ENCODE measurements around the gene IDUA.
"Not testable (repeated sequence)": the region's sequence is repeated elsewhere in the genome, so short reads cannot be mapped to it uniquely, and the experiment has no call there.

The IDUA gene

DNA sequence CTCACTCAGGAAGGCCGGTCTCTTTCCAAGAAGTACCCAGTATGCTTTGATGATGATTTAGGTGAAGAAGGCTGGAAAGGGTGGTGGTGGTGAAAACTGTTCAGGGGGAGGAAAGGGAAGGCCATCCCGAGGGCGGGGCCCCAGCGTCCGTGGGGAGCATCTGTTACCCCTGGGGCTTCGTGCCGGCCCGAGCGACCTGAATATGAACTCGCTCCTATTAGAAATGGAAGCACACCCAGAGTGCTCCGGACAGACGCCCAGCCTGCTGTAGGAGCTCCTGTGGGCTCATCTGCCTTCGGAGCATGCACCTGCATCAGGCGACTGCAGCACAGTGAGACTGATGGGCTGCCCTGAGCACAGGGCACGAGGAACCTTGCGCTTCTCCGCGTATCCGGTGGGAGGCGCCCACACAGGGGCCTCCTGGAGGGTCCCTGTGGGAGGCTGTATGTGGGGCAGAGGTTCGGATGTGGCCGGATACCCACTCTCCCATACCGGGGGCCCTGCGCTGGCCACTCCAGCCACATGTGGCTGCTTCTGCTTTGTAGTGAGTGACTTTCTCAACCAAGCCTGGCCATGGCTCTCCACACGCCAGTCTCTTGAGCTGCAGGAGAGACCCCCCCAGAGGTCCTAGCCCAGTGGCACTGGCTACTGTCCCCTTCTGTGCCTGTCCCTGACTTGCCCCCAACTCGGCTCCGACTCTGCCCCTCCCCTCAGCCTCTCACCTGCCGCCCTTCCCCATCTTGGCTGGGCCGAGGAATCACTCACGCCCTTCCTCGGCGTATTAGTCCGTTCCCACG lies 61.3 kb downstream of the IDUA start:
- DNase-seq: no peak

DNA sequence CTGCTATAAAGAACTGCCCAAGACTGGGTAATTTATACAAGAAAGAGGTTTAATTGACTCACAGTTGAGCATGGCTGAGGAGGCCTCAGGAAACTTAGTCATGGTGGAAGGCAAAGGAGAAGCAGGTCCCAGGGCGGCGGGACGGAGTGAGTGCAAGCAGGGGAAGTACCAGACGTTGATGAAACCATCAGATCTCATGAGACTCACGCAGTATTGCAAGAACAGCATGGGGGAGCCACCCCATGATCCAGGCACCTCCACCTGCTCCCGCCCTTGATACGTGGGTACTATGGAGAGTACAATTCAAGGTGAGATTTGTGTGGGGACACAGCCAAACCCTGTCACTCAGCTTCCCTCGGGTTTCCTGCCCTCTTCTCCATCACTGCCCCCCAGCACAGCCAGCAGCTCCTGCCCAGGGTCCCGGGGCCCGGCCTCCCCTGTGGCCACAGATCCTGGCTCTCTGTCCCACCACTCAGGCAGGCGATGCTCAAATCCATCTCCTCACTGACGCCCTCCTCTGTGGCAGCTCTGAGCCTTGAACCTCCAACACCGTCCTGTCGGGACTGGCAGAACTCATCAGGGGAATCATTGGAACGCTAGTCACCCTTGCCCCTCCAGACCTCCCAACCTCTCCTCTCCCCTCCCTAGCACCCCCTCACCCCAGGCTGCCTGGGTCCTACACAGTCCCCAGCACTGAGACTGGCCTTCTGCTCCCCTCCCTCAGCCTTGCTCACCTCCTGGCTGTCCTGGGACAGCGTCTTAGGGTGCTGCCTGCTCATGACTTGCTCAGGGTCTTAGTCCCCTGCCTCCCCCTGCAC lies 62.1 kb downstream of the IDUA start:
- no peak for DNase-seq

DNA sequence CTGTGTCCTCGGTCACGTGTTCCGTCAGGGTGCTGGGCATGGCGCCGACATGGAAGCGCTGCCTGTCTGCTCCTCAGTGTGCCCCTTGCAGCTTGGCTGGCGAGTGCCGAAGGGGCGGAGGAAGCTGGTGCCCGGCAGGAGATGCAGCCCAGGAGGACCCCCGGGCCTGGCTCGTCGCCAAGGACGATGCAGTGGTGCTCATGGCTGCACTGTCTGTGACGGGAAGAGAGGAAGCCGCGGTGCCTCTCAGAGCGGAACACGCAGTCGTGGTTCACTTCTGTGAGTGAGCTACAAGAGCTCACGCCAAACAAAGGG lies 62.7 kb downstream of the IDUA start:
- no peak for DNase-seq

DNA sequence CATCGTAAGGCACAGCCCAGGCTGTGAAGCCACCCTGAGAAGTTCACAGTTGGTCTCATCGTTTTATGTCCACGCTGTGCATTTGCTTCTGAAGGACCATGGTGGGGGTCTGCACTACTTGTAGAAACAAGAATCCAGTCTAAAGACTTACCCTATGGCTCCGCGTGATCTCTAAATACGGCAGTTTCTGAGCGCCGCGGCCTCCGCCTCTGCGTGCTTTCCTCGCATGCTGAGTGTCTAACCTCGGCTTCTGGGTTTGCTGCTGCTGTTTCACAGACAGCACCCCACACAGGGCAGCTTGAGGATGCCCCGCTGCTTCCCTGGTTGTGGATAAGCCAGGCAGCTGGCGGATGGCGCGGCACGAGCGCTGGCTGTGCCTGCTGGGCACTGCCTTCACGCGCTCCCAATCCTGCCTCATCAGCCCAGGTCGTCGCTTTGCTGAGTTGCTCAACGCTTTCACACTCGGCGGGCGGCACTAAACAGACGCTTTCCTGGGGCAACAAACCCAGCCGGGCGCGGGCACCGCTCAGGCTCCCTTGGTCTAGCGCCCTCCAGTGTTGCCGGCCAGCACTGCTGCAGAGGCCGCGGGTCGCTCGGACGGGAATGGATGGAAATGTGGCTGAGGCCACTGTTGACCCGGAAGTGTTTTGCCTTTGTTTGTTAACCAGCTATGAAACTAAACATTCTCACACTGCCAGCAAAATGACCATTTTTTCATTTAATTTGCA lies 63.8 kb downstream of the IDUA start:
- DNase-seq: no peak

DNA sequence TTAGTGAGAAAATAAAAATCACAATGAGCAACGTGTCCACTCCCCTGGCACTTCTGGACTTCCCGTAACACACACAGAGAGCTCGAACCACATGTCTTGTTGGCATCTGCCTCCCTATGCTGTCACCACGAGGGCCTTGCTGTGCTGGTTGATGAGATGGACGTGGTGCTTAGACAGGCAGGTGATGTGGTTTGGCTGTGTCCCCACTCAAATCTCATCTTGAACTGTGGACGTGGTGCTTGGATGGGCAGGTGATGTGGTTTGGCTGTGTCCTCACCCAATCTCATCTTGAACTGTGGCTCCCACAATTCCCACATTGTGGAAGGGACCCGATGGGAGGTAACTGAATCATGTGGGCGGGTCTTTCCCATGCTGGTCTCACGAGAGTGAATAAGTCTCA lies 64.6 kb downstream of the IDUA start:
- no peak for DNase-seq

DNA sequence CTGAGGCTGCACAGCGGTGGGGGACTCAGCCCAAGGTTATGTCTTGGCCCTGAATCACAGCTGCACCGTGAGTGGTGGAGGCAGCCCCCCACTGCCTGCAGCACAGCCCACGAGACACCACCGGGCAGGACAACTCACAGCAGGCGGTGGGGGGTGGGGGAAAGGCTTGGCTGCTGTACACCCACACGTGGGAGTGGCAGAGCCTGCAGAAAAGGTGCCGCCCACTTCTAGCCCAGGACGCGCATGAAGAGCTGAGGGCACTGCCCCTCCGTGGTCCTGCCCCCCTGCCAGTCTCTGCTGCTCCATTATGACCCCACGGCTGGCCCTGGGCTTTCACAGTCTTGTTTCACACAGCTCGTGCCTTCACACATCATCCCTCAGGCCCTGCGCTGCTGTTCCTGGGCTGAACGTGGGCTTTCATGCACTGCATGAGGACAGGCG lies 65.4 kb downstream of the IDUA start:
- DNase-seq: no peak

DNA sequence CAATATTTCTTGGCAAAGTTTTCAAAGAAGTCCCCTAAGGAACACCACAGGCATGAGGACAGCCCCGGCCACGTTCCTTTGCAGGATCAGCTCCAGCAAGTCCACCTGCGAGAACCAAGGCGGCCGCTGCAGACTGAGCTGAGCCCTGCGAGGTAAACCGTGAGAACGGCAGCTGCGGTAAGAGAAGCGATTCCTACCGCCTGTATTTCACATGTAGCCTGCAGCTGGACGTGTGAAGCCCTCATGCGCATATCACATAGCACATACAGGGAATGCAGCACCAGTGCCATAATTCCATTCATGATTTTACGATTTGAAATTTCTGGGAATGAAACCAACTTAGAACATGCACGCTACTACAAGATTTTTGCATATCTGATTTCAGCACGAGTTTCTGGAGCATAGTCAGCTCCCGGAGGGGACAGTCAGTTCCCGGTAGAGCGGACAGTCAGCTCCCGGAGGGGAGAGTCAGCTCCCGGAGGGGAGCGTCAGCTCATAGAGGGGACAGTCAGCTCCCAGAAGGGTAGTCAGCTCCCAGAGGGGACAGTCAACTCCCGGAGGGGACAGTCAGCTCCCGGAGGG lies 66.3 kb downstream of the IDUA start:
- DNase-seq: no peak

DNA sequence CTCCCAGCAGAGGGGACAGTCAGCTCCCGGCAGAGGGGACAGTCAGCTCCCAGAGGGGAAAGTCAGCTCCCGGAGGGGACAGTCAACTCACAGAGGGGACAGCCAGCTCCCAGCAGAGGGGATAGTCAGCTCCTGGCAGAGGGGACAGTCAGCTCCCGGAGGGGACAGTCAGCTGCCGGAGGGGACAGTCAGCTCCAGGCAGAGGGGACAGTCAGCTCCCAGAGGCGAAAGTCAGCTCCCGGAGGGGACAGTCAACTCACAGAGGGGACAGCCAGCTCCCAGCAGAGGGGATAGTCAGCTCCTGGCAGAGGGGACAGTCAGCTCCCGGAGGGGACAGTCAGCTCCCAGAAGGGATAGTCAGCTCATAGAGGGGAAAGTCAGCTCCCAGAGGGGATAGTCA lies 67.0 kb downstream of the IDUA start:
- DNase-seq: not testable (repeated sequence)
